PC-9 (cell line): ENCODE data around the gene CEP41. TPM values are rescaled to one million over a fixed set of nuclear protein-coding genes. Genes with fewer than 3 reads are reported as not detected.
"Not testable (repeated sequence)": the region's sequence is repeated elsewhere in the genome, so short reads cannot be mapped to it uniquely, and the experiment has no call there.

Experiments
- BruUV-seq: library from RNA; stranded (reverse); fragments of 400-500 nt; replicated peaks from 2 replicates; lab custom pipeline; 2021; lab: Mats Ljungman, UMichigan
- CTCF ChIA-PET: fragments of 300-600 bp; sonication (Branson Sonifier 250); formaldehyde crosslinking; loops from one replicate; lab custom pipeline; 2022; ENCODE audit warnings: antibody characterized with exemption; lab: Charles Lee
- POLR2A ChIA-PET: fragments of 300-600 bp; sonication (Branson Sonifier 250); formaldehyde crosslinking; loops from one replicate; lab custom pipeline; 2022; ENCODE audit warnings: antibody characterized with exemption; ENCODE audit not compliant: unreplicated experiment; lab: Charles Lee
- DNase-seq, 2 experiments: peaks; one replicate each; pipeline versions ENCODE4 v3.0.0 to v3.0.0-alpha.2; 2015 to 2022; ENCODE audit warnings: mixed read lengths in 1 of 2
- H2AFZ ChIP-seq: fragments of 200-600 bp; sonication (generic); 2 replicates; pipeline ENCODE4 v1.8.1; 2017; ENCODE audit warnings: antibody characterized with exemption
- H3F3A ChIP-seq: fragments of 200-600 bp; sonication (generic); 2 replicates; pipeline ENCODE4 v1.8.1; 2017; ENCODE audit warnings: antibody characterized with exemption, mild to moderate bottlenecking, low read depth; ENCODE audit not compliant: insufficient read depth
- H3K27ac ChIP-seq: fragments of 200-600 bp; sonication (generic); 2 replicates; pipeline ENCODE4 v1.6.1; 2016; ENCODE audit warnings: mixed run types
- H3K27me3 ChIP-seq: fragments of 200-600 bp; sonication (generic); 2 replicates; pipeline ENCODE4 v1.6.1; 2016; ENCODE audit warnings: low read depth, mixed run types; ENCODE audit not compliant: insufficient read depth
- H3K36me3 ChIP-seq: fragments of 200-600 bp; sonication (generic); 2 replicates; pipeline ENCODE4 v1.6.1; 2016; ENCODE audit warnings: low read depth, mixed run types
- H3K4me1 ChIP-seq: fragments of 200-600 bp; sonication (generic); replicated peaks from 2 replicates; pipeline ENCODE4 v1.6.1; 2016; ENCODE audit warnings: mixed run types; ENCODE audit not compliant: insufficient read depth
- H3K4me2 ChIP-seq: fragments of 200-600 bp; sonication (generic); 2 replicates; pipeline ENCODE4 v1.6.1; 2017; ENCODE audit warnings: mixed run types
- H3K4me3 ChIP-seq: fragments of 200-600 bp; sonication (generic); 2 replicates; pipeline ENCODE4 v1.6.1; 2016; ENCODE audit warnings: mixed run types
- H3K79me2 ChIP-seq: fragments of 200-600 bp; sonication (generic); 2 replicates; pipeline ENCODE4 v1.6.1; 2017; ENCODE audit warnings: low read depth, mixed run types
- H3K9me2 ChIP-seq: fragments of 200-600 bp; sonication (generic); 2 replicates; pipeline ENCODE4 v1.8.1; 2017; ENCODE audit warnings: mild to moderate bottlenecking; ENCODE audit not compliant: insufficient read depth
- H3K9me3 ChIP-seq: fragments of 200-600 bp; sonication (generic); 2 replicates; pipeline ENCODE4 v1.8.1; 2016; ENCODE audit warnings: low read depth; ENCODE audit not compliant: insufficient read depth
- H4K20me1 ChIP-seq: fragments of 200-600 bp; sonication (generic); 2 replicates; pipeline ENCODE4 v1.8.1; 2017; ENCODE audit not compliant: insufficient read depth
- EZH2 ChIP-seq: fragments of 200-600 bp; sonication (generic); IDR thresholded peaks from 2 replicates; pipeline ENCODE4 v1.8.0; 2017; ENCODE audit warnings: antibody characterized with exemption, low read depth
- intact Hi-C: fragments of 100-400 bp; cut with micrococcal nuclease; formaldehyde crosslinking; loops from one replicate; pipeline ENCODE4 v1.10.0; 2022; ENCODE audit not compliant: unreplicated experiment
- total RNA-seq: library from RNA; stranded (reverse); gene quantifications from 2 replicates; pipeline ENCODE4 v1.2.3, GENCODE V29; 2021
- TF ChIP-seq, protein P1 (sequence below): fragments of 200-600 bp; sonication (generic); conservative IDR thresholded peaks from 2 replicates; pipeline ENCODE4 v1.6.1; 2017; ENCODE audit warnings: mixed run types, antibody characterized with exemption, mild to moderate bottlenecking, moderate library complexity

Gene CEP41
- total RNA-seq, 1 experiment from 2014 or later, result 18.0 TPM

DNA sequence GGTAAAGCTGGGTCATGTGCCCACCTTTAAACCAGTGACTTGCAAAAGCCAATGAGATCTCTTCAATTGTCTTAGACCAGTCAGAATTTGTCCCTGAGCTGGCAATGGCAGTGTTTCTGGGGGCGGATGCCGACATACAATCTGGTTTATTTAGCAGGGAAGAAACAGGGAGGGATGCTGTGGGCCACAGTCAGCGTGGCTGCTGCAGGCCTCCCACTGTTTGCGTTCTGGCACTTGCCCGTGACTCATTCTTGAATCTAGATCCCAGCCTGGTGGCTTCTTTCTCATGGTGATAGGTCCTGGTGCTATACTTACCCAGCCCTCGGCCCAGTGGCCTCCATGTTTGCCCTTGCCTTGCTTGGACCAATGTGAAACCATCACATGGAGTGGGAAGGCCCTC is 63.6 kb downstream of the CEP41 start:
- H3K27ac ChIP-seq, result no peak overlapping the region
- H4K20me1 ChIP-seq, result no peaks in the 10 kb centered on the region
- H3K27me3 ChIP-seq, result no peaks in the 10 kb centered on the region
- BruUV-seq, result no TSS peak
- H3K9me3 ChIP-seq, result no peaks in the 10 kb centered on the region
- ChIA-PET CTCF (no interaction called here), POLR2A (no interaction called here)
- H3K4me3 ChIP-seq, result no peak overlapping the region
- H3K9me2 ChIP-seq, result no peaks in the 10 kb centered on the region
- H3F3A ChIP-seq, result no peaks in the 10 kb centered on the region
- no peak overlapping the region for H3K4me2 ChIP-seq
- TF ChIP-seq, protein P1, sequence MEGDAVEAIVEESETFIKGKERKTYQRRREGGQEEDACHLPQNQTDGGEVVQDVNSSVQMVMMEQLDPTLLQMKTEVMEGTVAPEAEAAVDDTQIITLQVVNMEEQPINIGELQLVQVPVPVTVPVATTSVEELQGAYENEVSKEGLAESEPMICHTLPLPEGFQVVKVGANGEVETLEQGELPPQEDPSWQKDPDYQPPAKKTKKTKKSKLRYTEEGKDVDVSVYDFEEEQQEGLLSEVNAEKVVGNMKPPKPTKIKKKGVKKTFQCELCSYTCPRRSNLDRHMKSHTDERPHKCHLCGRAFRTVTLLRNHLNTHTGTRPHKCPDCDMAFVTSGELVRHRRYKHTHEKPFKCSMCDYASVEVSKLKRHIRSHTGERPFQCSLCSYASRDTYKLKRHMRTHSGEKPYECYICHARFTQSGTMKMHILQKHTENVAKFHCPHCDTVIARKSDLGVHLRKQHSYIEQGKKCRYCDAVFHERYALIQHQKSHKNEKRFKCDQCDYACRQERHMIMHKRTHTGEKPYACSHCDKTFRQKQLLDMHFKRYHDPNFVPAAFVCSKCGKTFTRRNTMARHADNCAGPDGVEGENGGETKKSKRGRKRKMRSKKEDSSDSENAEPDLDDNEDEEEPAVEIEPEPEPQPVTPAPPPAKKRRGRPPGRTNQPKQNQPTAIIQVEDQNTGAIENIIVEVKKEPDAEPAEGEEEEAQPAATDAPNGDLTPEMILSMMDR, result no peak
- no peak for TF ChIP-seq EZH2
- no peaks in the 10 kb centered on the region for H3K4me1 ChIP-seq
- no peaks in the 10 kb centered on the region for H3K79me2 ChIP-seq
- DNase-seq, result no peak
- intact Hi-C loops, result no loop called here
- no peaks in the 10 kb centered on the region for H3K36me3 ChIP-seq
- H2AFZ ChIP-seq, result no peak overlapping the region

DNA sequence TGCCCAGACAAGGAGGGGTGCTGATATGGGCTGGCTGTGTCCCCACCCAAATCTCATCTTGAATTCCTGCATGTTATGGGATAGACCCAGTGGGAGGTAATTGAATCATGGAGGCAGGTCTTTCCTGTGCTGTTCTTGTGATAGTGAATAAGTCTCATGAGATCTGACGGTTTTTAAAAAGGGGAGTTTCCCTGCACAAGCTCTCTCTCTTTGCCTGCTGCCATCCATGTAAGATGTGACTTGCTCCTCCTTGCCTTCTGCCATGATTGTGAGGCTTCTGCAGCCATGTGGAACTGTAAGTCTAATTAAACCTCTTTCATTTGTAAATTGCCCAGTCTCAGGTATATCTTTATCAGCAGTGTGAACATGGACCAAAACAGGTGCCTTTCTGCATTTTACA is 64.4 kb downstream of the CEP41 start:
- H3K4me2 ChIP-seq, H3K9me2 ChIP-seq, H2AFZ ChIP-seq, POLR2A ChIA-PET, H3K79me2 ChIP-seq, H3K27ac ChIP-seq, H3F3A ChIP-seq, BruUV-seq, intact Hi-C loops, H3K36me3 ChIP-seq, H3K27me3 ChIP-seq, H3K9me3 ChIP-seq, H3K4me3 ChIP-seq, DNase-seq, H3K4me1 ChIP-seq, H4K20me1 ChIP-seq, CTCF ChIA-PET: not testable (repeated sequence)

DNA sequence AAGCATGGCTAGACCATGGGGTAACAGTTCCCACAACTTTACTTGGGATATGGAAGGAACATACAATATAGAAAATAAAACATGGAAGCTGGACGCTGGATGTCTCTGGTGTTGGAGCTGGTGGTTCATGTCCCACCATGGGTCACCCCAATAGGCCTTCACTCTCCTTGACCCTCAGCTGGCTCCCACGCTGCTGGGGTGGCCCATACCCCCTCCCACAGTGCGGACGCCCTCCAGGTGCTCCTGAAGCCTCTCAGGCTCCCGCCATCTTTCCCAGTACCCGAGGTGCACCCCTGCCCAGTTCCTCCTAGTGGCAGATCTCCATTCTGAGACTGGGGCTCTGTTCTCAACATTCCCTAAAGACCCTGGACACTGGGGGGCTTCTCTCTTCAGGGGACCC is 66.3 kb downstream of the CEP41 start:
- H3K79me2 ChIP-seq, result no peaks in the 10 kb centered on the region
- DNase-seq, result no peak
- H3K27me3 ChIP-seq, result no peaks in the 10 kb centered on the region
- H3K4me2 ChIP-seq, result no peak overlapping the region
- ChIA-PET POLR2A (no interaction called here), CTCF (no interaction called here)
- peaks cover 6% of the 10 kb centered on the region; the same call in 1 of the 2 replicates for H3F3A ChIP-seq
- no peak overlapping the region for H3K4me3 ChIP-seq
- no peak overlapping the region for H2AFZ ChIP-seq
- H3K27ac ChIP-seq, result no peak overlapping the region
- H4K20me1 ChIP-seq, result no peaks in the 10 kb centered on the region
- no peaks in the 10 kb centered on the region for H3K36me3 ChIP-seq
- H3K9me3 ChIP-seq, result no peaks in the 10 kb centered on the region
- peaks cover 4% of the 10 kb centered on the region for H3K4me1 ChIP-seq
- H3K9me2 ChIP-seq, result no peaks in the 10 kb centered on the region
- intact Hi-C loops, result no loop called here
- no peak for TF ChIP-seq EZH2
- TF ChIP-seq, protein P1, result no peak
- BruUV-seq, result no TSS peak
